Activated T-cell treated with anti-CD3 and anti-CD28 coated beads, Interleukin-2, amount 50 U/mL, for 4 hours (primary cell): Measurements from ENCODE around the gene AADACL3. TPM values are rescaled to one million over a fixed set of nuclear protein-coding genes. Genes with fewer than 3 reads are reported as not detected.
"Not testable (repeated sequence)": the region's sequence is repeated elsewhere in the genome, so short reads cannot be mapped to it uniquely, and the experiment has no call there.

ENCODE experiments used
- ATAC-seq, 2 donors: fragments of 200-7000 bp; cut with Tn5 transposase; one replicate each; pipeline ENCODE4 v1.10.0; 2021
- DNase-seq: peaks from one replicate; pipeline ENCODE4 v3.0.0-alpha.2; 2020
- H3K27me3 Mint-ChIP-seq: one replicate; pipeline ENCODE4 v1.8.0; 2021; ENCODE audit warnings: low read depth, mixed read lengths
- H3K36me3 Mint-ChIP-seq: one replicate; pipeline ENCODE4 v1.8.0; 2022; ENCODE audit warnings: mixed read lengths; ENCODE audit not compliant: insufficient read depth
- H3K4me1 Mint-ChIP-seq: one replicate; pipeline ENCODE4 v1.8.0; 2021; ENCODE audit warnings: low read depth, mixed read lengths
- H3K4me3 Mint-ChIP-seq: one replicate; pipeline ENCODE4 v1.8.0; 2021; ENCODE audit warnings: mild to moderate bottlenecking, moderate library complexity, mixed read lengths
- H3K9me3 Mint-ChIP-seq: one replicate; pipeline ENCODE4 v1.8.0; 2021; ENCODE audit warnings: mixed read lengths
- total RNA-seq, 3 donors: library from RNA; stranded (reverse); gene quantifications; one replicate each; pipeline ENCODE4 v1.2.1, GENCODE V29; 2021

AADACL3 gene
- total RNA-seq, 3 donors from 2014 or later, result not detected

- Mint-ChIP-seq H3K4me3 (no peak overlapping the region), H3K27me3 (peaks cover 9% of the 10 kb centered on the region), H3K36me3 (no peaks in the 10 kb centered on the region), H3K9me3 (peaks cover 15% of the 10 kb centered on the region), H3K4me1 (no peaks in the 10 kb centered on the region)
- DNase-seq, result no peak
- no peak for ATAC-seq
Observed at GRCh38 chr1:12708396-12709090, 7.4 kb upstream of the AADACL3 start.

- ATAC-seq (no peak), DNase-seq (no peak)
- Mint-ChIP-seq H3K27me3 (peaks cover 13% of the 10 kb centered on the region), H3K36me3 (no peaks in the 10 kb centered on the region), H3K4me1 (no peaks in the 10 kb centered on the region), H3K9me3 (peaks cover 10% of the 10 kb centered on the region), H3K4me3 (no peak overlapping the region)
Observed at GRCh38 chr1:12709091-12709491, 6.8 kb upstream of the AADACL3 start.

DNA sequence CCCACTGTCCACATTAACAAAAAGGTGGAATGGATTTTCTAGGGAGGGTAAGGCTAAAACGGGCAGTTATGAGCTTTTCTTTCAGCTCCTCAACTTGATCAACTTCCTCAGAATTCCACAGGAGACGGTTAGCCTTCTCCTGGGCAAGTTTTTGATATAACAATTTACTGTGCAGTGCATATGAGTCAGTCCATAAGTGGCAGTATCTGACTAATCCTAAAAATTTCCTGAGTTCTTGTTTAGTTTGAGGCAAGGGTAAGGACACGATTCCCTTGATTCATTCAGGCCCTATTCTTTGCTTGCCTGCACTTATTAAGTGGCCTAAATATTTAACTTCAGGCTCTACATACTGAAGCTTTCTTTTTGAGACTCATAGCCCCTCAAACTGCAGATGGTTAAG is 6.2 kb upstream of the AADACL3 start:
- peaks cover 5% of the 10 kb centered on the region for H3K9me3 Mint-ChIP-seq
- H3K36me3 Mint-ChIP-seq, result no peaks in the 10 kb centered on the region
- H3K4me1 Mint-ChIP-seq, result no peaks in the 10 kb centered on the region
- no peak overlapping the region for H3K4me3 Mint-ChIP-seq
- peaks cover 13% of the 10 kb centered on the region for H3K27me3 Mint-ChIP-seq
- no peak for ATAC-seq
- DNase-seq, result no peak

DNA sequence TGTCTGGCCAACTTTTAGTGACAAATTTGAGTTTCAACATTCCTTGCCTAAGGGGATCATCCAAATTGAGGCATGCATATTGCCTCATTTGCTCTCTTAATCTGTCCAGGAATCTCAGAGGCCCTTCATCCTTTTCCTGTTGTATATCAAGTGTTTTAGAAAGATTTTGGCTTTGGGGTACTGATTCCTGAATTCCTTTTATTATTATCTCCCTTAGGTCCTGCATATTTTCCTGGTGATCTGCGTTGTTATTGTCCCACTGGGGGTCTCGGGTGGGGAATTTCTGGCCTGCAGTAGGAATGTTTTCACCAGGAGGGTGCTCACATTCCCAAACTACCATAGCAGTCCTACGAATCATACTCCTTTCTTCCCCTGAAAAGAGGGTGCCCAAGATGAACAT is 4.4 kb upstream of the AADACL3 start:
- no peak for DNase-seq
- H3K9me3 Mint-ChIP-seq, result no peaks in the 10 kb centered on the region
- ATAC-seq, result no peak

DNA sequence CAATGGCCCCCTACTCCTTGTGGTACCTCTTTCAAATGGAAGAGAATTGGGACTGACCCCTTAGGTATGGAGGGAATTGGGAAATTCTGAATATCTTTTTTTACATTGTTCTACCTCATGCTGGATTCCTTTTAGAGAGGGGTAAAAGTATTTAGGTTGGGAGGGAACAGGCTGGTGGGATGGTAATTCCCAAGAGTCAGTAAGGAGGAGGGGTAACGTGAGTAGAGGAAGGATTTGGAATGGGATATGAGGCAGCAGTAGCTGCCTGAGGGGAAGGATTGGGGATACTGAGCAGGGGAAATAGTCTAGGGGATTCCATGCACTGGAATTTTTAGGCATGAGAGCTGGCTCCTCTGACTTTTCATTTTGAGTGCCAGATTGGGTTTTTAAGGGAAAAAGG is 3.8 kb upstream of the AADACL3 start:
- Mint-ChIP-seq H3K36me3 (no peaks in the 10 kb centered on the region), H3K4me3 (no peak overlapping the region), H3K27me3 (peaks cover 13% of the 10 kb centered on the region), H3K4me1 (no peaks in the 10 kb centered on the region), H3K9me3 (no peaks in the 10 kb centered on the region)
- DNase-seq (no peak), ATAC-seq (no peak)

More for the DNA sequence above, 4.4 kb upstream of the AADACL3 start:
- H3K4me1 Mint-ChIP-seq, result no peaks in the 10 kb centered on the region
- H3K4me3 Mint-ChIP-seq, result no peak overlapping the region
- peaks cover 13% of the 10 kb centered on the region for H3K27me3 Mint-ChIP-seq
- H3K36me3 Mint-ChIP-seq, result no peaks in the 10 kb centered on the region

GRCh38 chr1:12712929-12713328 is 3.0 kb upstream of the AADACL3 start:
- Mint-ChIP-seq H3K36me3 (no peaks in the 10 kb centered on the region), H3K4me3 (no peak overlapping the region), H3K9me3 (no peaks in the 10 kb centered on the region), H3K27me3 (peaks cover 14% of the 10 kb centered on the region), H3K4me1 (no peaks in the 10 kb centered on the region)
- ATAC-seq, result no peak
- DNase-seq, result no peak

DNA sequence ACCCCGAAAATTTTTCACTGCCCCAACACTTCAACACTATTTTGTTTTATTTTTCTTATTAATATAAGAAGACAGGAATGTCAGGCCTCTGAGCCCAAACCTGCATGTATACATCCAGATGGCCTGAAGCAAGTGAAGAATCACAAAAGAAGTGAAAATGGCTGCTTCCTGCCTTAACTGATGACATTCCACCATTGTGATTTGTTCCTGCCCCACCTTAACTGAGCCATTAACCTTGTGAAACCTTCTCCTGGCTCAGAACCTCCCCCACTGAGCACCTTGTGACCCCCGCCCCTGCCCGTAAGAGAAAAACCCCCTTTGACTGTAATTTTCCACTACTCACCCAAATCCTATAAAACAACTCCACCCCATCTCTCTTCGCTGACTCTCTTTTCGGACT is 2.3 kb upstream of the AADACL3 start:
- not testable (repeated sequence) for H3K4me3 Mint-ChIP-seq, DNase-seq, H3K36me3 Mint-ChIP-seq, ATAC-seq, H3K4me1 Mint-ChIP-seq, H3K9me3 Mint-ChIP-seq
- peaks cover 14% of the 10 kb centered on the region for H3K27me3 Mint-ChIP-seq

GRCh38 chr1:12714710-12715475 is 1.0 kb upstream of the AADACL3 start:
- H3K4me3 Mint-ChIP-seq, result no peak overlapping the region
- ATAC-seq (no peak), DNase-seq (no peak)
- H3K9me3 Mint-ChIP-seq, result no peaks in the 10 kb centered on the region
- no peaks in the 10 kb centered on the region for H3K4me1 Mint-ChIP-seq
- H3K27me3 Mint-ChIP-seq, result peaks cover 14% of the 10 kb centered on the region
- no peaks in the 10 kb centered on the region for H3K36me3 Mint-ChIP-seq

- no peak for DNase-seq
- Mint-ChIP-seq H3K36me3 (no peaks in the 10 kb centered on the region), H3K4me1 (no peaks in the 10 kb centered on the region), H3K27me3 (peaks cover 16% of the 10 kb centered on the region), H3K9me3 (no peaks in the 10 kb centered on the region), H3K4me3 (no peak overlapping the region)
- ATAC-seq, result no peak
Observed at GRCh38 chr1:12717301-12717838, 1.5 kb downstream of the AADACL3 start.

- no peaks in the 10 kb centered on the region for H3K36me3 Mint-ChIP-seq
- no peaks in the 10 kb centered on the region for H3K9me3 Mint-ChIP-seq
- DNase-seq (no peak), ATAC-seq (no peak)
- no peak overlapping the region for H3K4me3 Mint-ChIP-seq
- H3K4me1 Mint-ChIP-seq, result no peaks in the 10 kb centered on the region
- H3K27me3 Mint-ChIP-seq, result peaks cover 24% of the 10 kb centered on the region
Observed at GRCh38 chr1:12722626-12723025, 6.7 kb downstream of the AADACL3 start.

GRCh38 chr1:12728391-12728790 is 12.5 kb downstream of the AADACL3 start:
- Mint-ChIP-seq H3K4me1 (no peaks in the 10 kb centered on the region), H3K36me3 (no peaks in the 10 kb centered on the region), H3K9me3 (peaks cover 27% of the 10 kb centered on the region), H3K27me3 (peaks cover 34% of the 10 kb centered on the region), H3K4me3 (no peak overlapping the region)
- ATAC-seq, result no peak
- DNase-seq, result no peak

- DNase-seq, result no peak
- Mint-ChIP-seq H3K36me3 (no peaks in the 10 kb centered on the region), H3K27me3 (peaks cover 46% of the 10 kb centered on the region), H3K9me3 (peaks cover 27% of the 10 kb centered on the region), H3K4me3 (no peak overlapping the region), H3K4me1 (no peaks in the 10 kb centered on the region)
- no peak for ATAC-seq
Observed at GRCh38 chr1:12730156-12730555, 14.2 kb downstream of the AADACL3 start.

- H3K36me3 Mint-ChIP-seq, ATAC-seq, H3K4me1 Mint-ChIP-seq, DNase-seq, H3K4me3 Mint-ChIP-seq: not testable (repeated sequence)
- H3K27me3 Mint-ChIP-seq, result peaks cover 53% of the 10 kb centered on the region
- H3K9me3 Mint-ChIP-seq, result peaks cover 31% of the 10 kb centered on the region
Observed at GRCh38 chr1:12731084-12731483, 15.2 kb downstream of the AADACL3 start.

- Mint-ChIP-seq H3K27me3 (peaks cover 72% of the 10 kb centered on the region), H3K36me3 (no peaks in the 10 kb centered on the region), H3K4me1 (no peaks in the 10 kb centered on the region), H3K9me3 (peaks cover 35% of the 10 kb centered on the region), H3K4me3 (no peak overlapping the region)
- DNase-seq (no peak), ATAC-seq (no peak)
Observed at GRCh38 chr1:12734651-12735050, 18.7 kb downstream of the AADACL3 start.

DNA sequence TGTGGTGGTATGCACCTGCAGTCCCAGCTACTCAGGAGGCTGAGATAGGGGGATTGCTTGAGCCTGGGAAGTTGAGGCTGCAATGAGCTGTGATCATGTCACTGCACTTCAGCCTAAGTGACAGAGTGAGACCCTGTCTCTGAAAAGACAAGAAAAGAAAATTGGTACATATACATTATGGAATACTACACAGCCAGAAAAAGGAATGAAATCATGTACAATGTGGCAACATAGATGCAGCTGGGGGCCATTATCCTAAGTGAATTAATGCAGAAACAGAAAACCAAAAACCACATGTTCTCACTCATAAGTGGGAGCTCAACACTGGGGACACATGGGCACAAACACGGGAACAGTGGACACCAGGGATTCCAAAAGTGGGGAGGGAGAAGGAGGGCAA is 23.0 kb downstream of the AADACL3 start:
- Mint-ChIP-seq H3K27me3 (peaks cover 60% of the 10 kb centered on the region), H3K36me3 (no peaks in the 10 kb centered on the region), H3K4me1 (no peaks in the 10 kb centered on the region), H3K4me3 (no peak overlapping the region), H3K9me3 (peaks cover 18% of the 10 kb centered on the region)
- DNase-seq (no peak), ATAC-seq (no peak)
